Fibroblast of skin of back (primary cell): ENCODE measurements around the gene IP6K2.

Experiments used
- DNase-seq: peaks from one replicate; pipeline ENCODE4 v3.0.0-alpha.2; 2013

IP6K2 gene

DNA sequence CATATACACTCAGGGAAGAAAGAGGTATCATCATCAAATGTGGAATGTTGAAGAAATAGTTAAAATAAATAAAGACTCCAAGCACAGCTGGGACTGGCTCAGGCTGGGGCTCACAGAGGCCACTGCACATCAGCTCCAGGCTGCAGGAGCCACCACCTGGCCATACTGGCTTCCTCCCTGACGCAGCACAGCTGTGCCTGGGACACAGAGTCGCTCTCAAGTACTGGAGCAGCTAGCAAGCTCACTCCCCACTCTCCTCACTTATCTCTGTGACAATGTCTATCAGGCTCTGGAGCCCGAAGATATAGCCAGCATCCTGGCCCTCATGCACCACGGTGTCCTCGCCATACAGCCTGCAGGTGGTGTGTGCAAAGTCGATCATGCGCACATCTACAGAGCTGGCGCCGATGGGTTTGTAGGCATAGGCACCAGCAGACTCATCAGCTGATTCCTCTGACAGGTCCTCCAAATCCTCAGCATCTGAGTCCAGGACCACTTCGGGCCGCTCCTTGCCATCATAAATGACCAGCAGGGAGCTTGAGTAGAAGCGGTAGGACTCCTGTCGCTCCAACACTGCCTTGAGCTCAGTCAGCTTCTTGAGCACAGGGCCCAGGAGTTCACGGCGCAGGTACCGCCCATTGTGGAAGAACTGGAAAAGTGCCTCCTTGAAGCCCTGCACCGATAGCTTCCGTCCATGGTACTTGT is 28.8 kb downstream of the IP6K2 start:
- DNase-seq: no peak

DNA sequence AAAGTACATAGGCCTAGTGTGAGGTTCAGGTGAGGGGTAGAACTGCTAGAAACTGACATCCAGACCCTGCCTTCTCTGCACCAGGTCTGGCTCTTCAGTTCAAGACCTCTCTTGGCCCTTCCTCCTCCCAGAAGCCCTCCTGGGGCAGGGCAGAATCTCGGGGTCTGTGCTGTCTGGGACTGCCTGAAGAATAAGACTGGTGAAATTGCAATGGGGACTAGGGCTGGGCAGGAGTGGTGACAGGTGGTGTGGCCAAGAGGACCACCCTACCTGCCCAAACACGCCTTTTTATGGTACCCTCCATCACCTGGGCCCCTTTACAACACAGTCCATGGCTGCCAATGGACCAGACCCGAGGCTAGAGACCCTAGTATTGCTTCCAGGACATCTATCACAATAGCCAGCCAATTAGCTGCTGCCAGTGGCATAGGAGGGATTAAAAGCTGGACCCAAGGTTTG is 29.8 kb downstream of the IP6K2 start:
- DNase-seq: no peak

DNA sequence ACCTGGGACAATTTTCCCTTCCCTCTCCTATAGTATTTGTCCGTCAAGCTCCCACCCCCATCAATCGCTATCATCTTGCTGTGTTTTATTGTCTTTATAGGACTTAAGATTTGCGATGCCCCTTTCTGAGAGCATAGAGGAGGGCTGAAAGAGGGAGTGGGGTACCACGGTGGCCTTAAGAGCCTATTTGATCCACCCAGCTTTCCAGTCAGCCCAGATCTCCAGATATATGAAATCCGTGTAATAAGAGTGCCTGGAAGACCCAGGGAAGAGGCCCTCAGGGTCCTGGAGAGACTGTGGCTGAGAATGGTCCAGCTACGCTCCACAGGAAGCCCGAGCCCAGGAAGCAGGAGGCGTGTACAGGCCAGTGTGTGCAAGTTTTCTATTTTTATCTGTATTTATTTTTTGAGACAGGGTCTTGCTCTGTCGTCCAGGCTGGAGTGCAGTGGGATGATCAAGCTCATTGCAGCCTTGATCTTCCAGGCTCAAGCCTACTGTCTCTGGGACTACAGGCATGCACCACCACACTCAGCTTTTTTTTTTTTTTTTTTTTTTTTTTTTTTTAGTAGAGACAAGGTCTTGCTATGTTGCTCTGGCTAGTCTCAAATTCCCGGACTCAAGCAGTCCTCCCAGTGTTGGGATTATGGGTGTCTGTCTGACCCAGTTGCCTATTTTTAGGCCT is 30.3 kb downstream of the IP6K2 start:
- DNase-seq: no peak

DNA sequence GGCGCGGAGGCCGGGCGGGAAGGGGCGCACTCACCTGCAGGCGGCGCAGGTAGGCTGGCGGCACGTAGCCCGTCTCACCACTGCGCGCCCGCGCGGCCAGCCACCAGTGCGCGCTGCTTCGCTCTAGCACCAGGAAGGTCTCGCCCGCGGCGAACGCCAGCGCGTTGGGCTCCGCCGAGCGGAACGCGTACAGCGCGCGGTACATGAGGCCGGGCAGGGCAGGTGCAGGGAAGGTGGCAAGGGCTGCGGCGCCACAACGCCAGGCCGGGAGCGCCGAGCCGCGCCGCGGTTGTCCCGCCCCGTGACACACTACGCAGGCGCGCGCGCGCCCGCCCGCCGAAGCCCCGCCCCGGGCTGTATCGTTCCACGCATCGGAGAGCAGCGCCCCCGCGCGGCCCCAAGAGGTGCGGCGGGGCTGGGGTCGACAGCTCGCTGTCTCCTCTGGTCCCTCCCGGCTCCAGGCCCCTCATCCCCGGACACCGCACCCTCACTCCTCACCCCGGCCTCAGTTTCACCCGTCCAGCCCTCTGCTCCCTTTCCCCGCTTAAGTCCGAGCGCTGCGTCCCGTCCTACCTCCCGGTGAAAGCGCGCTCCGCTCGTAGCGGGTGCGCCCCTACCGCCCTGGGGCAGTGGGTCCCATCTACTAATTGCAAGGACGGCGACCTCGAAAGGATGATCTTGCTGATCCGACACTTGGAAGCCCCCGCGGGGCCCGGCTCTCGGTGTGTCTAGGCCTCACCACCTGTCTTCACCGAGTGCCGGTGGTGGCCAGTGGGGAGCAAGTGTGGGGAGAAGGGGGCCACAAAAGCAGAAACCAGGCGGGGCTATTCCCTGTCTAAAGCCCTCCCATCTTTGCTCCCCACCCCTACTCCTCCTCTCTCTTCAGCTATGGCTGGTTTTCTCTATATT is 31.2 kb downstream of the IP6K2 start, which contains the start of gene NCKIPSD:
NCKIPSD (minus strand) TSS at position 313 of the 909 bp plus-strand sequence; CDS start at position 205, 108 bp downstream.
- peak; percentile 77 for DNase-seq

GRCh38 chr3:48685293-48685602 is 31.8 kb downstream of the IP6K2 start:
- DNase-seq: no peak

DNA sequence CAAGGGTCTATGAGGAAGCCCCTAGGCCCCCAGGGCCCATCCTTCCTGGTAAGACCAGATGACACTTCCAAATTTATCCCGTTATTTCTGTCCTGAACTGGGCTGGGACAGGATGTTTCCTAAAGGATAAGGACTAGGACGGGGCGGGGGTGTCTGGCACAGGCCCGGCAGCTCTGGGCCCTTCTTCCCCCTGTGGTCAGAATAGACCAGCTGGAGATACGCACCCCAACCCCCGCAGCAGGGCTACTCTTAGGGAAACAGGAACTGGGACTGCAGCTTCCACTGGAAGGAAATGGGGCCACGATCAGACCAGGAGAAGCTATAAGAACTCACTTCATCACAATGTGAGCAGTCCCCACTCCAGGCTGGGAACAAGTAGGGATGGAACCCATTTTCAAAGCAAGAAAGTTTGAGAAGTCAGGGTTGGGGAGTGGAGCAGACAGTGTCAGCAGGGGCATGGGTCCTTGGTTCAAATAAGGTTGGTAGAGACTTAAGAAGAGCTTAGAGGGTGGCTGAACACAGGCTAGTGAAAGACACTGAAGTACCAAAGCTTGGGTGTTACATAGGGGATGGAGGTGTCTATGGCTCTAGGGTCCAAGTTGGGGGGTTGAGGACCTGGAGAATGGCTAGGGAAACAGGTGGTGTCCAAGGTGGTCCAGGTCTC is 32.4 kb downstream of the IP6K2 start:
- DNase-seq: no peak

DNA sequence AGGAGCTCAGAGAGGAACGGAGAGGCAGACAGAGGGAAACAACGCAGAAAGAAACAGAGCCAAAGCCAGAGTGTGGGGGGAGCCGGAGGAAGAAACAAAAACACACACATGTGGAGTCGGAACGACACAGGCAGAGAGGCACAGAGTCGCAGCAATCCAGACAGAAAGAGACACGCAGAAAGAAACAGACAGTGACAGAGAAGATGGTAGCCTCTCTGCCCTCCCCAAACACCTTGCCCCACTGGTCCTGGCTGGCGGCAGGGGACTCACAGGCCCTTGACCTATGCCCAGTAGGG is 33.0 kb downstream of the IP6K2 start:
- DNase-seq: no peak

- no peak for DNase-seq
Measured at GRCh38 chr3:48682786-48683185, 34.2 kb downstream of the IP6K2 start.

- DNase-seq: no peak
Measured at GRCh38 chr3:48681974-48682610, 34.9 kb downstream of the IP6K2 start.

- DNase-seq: no peak
Measured at GRCh38 chr3:48681541-48681880, 35.5 kb downstream of the IP6K2 start.

DNA sequence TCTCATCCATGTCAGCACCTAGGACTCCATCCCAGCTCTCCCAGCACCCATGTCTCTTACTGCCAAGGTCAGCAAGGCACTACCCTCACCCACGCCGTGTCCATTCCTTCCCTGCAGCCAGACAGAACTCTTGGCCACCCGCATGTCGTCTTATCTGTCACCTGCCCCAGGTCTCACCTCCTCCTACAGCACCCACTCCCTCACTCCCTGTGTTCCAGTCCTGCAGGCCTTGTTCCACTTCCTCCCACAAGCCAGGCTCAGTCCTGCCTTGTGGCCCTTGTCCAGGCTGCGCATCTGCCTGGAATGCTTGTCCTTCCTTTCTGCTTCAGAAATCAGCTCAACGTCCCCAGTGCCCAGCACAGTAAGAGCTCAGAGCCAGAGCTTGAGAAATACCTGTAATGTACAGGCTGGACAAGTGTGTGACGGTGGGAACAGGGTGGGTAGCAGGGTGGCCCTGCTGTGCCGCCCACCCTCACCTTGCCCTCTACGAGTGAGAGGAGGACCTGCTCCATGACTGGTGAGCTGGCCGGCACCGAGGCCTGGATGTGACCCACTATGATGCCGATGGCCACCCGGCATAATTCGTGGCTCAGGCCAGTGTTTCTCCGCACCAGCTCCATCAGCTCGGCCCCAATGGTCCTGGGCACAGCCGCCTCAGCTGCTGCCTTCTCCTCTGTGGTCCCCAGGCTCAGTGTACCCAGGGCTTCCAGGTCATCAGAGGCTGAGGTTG is 36.0 kb downstream of the IP6K2 start:
- no peak for DNase-seq

- DNase-seq: no peak
Measured at GRCh38 chr3:48679411-48680391, 37.3 kb downstream of the IP6K2 start.

GRCh38 chr3:48678566-48679380 is 38.2 kb downstream of the IP6K2 start:
- DNase-seq: no peak

DNA sequence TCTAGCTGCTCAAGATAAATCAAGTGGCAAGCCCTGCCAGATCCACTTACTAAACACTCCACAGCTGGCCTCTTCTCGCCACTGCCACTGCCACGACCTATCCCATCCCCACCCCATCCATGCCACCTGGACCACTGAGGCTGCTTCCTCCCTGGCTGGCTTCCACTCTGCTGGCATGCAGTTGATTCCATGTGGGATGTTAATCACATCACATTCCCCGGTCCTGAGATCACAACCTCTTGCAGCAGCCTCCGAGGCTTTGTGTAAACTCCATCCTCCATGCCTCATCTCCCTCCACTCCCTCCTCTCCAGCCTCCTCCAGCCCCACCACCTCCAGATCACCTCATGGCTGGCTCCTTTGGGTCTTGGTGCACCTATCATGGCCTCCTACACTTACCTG is 39.0 kb downstream of the IP6K2 start:
- no peak for DNase-seq

DNA sequence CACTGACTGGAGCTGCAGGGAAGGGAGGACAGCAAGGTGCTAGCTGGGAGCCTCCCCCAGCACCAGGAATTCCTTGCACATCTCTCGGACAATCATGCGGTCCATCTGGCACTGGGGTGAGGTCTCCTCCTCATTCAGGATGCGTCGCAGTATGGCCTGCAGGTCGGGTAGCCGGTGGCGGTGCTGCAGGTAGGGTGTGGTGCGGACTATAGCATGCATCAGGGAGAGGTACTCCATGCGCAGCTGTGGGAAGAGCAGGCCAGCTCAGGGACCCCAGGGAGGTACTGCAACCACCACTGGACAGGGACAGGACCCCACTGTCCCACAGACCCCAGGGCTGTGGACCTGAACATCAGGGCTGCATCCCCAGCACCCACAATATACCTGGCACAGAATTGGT is 42.5 kb downstream of the IP6K2 start:
- no peak for DNase-seq

DNA sequence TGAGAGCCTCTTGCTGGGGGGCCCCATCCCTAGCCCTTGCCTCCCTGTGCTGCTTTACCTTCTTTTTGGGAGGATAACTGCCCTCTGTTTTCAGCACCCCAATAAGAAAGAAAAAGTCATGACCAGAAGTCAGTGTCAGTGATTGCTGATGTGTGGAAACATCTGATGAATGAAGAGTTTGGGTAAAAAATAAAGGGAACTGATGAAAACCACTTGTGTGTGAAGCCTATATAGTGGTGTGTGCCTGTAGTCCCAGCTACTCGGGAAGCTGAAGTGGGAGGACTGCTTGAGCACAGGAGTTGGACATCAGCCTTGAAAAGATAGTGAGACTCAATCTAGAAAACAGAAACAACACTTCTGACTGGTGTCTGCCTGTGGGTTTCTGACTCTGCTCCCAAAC is 44.5 kb downstream of the IP6K2 start:
- no peak for DNase-seq

GRCh38 chr3:48664929-48665328 is 52.1 kb downstream of the IP6K2 start:
- no peak for DNase-seq

DNA sequence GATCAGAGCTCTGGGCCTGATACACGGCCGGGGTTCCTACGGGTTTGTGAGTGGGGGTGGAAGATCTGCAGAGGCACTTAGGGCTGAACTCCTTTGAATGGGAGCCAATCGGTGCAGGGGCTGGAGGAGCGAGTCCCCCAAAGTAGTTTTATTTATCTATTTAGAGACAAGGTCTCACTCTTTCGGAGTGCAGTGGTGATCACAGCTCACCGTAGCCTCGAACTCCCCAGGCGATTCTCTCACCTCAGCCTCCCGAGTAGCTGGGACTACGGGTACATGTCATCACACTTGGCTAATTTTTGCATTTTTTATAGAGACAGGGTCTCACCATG is 52.7 kb downstream of the IP6K2 start:
- no peak for DNase-seq

GRCh38 chr3:48663489-48664312 is 53.3 kb downstream of the IP6K2 start:
- DNase-seq: peak; percentile 96
